OCI-M1 (cell line): Measurements from ENCODE around the gene GFM2.
"Not testable (repeated sequence)": the region's sequence is repeated elsewhere in the genome, so short reads cannot be mapped to it uniquely, and the experiment has no call there.

ENCODE experiments used
- DNase-seq: peaks from one replicate; lab custom pipeline; 2025; lab: John Stamatoyannopoulos, UW

Gene GFM2

DNA sequence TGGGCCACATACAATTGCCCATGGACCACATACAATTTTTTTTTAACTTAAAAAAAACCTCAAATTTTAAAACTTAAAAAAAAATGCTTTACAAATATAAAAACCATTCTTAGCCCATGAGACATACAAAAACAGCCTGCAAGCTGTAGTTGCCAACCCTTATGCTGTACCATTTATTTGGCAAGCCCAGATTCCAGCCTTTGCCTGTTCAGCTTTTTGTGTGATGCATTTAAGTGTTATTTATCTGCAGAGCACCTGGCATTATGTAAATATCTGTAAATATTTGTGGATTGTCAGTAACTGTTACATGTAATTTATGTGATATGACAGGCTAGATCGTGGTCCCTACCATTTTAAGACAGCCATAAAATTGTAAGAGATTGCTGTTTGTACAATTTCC is 49.3 kb downstream of the GFM2 start:
- no peak for DNase-seq

GRCh38 chr5:74693191-74693590 is 73.7 kb downstream of the GFM2 start:
- no peak for DNase-seq

- no peak for DNase-seq
Measured at GRCh38 chr5:74686962-74687751, 79.8 kb downstream of the GFM2 start.

GRCh38 chr5:74685979-74686631 is 80.8 kb downstream of the GFM2 start:
- no peak for DNase-seq

DNA sequence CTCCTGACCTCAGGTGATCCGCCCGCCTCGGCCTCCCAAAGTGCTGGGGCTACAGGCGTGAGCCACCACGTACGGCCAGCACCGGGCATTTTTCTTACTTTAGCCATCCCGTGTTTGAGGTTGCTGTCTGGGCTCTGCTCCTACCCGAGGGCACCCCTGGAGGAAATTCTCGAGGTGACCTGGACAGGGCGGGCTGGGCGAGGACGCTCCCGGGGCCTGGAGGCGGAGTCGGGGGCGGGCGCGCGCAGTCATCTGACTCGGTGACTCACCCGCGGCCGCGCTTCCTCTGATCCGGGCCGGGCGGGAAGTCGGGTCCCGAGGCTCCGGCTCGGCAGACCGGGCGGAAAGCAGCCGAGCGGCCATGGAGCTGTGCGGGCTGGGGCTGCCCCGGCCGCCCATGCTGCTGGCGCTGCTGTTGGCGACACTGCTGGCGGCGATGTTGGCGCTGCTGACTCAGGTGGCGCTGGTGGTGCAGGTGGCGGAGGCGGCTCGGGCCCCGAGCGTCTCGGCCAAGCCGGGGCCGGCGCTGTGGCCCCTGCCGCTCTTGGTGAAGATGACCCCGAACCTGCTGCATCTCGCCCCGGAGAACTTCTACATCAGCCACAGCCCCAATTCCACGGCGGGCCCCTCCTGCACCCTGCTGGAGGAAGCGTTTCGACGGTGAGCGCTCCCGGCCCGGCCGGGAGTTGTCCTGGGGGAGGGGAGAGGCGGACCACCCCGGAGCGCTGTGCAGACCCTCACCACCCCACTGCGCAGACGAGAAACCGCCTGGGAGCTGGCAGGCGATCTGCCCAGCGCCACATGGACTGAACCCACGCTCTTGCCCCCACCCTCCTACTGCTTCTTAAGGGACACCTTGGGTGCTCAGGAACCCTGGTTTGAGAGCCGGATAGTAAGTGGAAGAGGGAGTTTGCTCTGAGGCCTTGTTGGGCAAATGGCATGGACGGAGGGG is 81.7 kb downstream of the GFM2 start, which contains the start of gene HEXB:
Gene HEXB (plus strand): TSS at position 334 of the 952 bp plus-strand sequence. CDS start 28 bp downstream, at position 362.
- DNase-seq, result peak; percentile 80

- no peak for DNase-seq
Measured at GRCh38 chr5:74679966-74680365, 87.0 kb downstream of the GFM2 start.

DNA sequence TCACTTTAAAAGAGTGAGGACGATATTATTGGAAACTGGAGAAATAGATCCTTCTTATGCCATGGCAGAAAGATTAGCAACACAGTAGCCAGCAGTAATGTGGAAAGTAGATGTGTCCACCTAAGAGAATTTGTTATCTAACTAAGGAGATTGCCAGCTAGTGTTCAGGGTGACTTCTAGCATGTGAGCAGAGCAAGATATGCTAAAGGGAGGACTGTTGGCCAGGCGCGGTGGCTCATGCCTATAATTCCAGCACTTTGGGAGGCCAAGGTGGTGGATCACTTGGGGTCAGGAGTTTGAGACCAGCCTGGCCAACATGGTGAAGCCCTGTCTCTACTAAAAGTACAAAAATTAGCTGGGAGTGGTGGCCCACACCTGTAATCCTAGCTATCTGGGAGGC is 87.6 kb downstream of the GFM2 start:
- DNase-seq, result not testable (repeated sequence)

DNA sequence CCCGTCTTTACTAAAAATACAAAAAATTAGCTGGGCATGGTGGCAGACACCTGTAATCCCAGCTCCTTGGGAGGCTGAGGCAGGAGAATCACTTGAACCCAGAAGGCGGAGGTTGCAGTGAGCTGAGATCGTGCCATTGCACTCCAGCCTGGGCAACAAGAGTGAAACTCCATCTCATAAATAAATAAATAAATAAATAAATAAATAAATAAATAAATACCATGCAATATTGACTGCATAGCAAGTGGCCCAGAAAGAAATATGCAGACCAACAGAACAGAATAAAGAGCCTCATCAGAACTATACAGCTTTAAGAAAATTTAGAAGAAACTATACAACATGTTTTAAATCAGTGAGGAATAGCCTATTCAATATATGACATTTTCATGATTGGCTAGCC is 88.8 kb downstream of the GFM2 start:
- not testable (repeated sequence) for DNase-seq

- not testable (repeated sequence) for DNase-seq
Measured at GRCh38 chr5:74676466-74676865, 90.5 kb downstream of the GFM2 start.

GRCh38 chr5:74673011-74673790 is 93.7 kb downstream of the GFM2 start:
- DNase-seq, result peak; percentile 49

DNA sequence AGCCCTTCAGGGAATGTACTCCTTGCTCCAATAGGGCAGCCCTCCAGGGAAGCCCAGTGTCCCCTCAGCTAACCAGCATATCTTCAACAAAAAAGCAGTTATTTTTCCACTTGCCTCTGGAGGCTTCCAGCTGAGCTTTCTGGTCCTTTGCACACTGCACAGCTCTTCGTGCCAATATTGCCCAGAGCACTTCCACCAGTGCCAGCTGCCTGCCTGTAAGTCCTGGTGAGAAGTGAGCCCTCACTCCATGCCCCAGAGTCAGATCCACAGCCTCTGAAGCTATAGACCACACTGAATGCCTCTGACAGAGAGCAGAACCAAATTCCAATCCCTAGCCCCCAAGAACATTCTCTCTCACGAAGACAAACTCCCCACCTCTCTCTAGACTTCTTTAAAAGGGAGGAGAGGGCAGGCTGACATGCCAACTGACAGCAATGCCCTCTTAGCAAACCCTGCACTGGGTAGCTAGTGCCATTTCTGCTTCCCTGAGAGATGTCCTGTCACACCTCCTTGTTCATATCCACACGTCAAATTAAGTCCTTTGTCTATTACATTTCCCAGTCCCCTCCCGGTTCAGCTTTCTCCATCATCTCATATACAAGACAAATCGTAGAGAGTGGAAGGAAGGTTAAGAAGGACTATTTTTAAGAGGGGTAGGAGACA is 94.6 kb downstream of the GFM2 start:
- DNase-seq, result no peak
